Measurements from ENCODE around the gene AUH. TPM values are rescaled to one million over a fixed set of nuclear protein-coding genes. Genes with fewer than 3 reads are reported as not detected.

AUH gene
- total RNA-seq, 2 donors from 2014 or later = 27.4 to 36.1 TPM

DNA sequence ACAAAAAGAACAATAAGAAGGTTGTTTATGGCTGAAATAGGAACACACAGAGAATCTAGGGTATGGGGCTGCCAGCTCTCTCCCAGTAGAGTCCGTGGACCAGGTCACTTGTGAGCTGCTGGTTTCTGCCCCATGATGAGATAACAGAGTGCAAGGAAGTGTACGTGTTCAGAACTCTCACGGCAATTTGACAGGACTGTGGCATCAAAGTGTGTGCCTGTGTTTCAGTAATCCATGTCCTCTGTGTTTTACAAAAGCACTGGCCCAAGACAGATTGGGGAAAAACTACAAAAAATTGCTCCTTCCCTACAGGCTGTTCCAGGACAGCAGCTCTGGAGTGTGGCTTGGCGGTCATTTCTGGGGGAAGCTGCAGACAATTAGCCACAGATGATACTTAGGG, 184.6 kb downstream of the AUH start:
- H3K4me3 ChIP-seq = no peak overlapping the region
- TF ChIP-seq, protein P1, sequence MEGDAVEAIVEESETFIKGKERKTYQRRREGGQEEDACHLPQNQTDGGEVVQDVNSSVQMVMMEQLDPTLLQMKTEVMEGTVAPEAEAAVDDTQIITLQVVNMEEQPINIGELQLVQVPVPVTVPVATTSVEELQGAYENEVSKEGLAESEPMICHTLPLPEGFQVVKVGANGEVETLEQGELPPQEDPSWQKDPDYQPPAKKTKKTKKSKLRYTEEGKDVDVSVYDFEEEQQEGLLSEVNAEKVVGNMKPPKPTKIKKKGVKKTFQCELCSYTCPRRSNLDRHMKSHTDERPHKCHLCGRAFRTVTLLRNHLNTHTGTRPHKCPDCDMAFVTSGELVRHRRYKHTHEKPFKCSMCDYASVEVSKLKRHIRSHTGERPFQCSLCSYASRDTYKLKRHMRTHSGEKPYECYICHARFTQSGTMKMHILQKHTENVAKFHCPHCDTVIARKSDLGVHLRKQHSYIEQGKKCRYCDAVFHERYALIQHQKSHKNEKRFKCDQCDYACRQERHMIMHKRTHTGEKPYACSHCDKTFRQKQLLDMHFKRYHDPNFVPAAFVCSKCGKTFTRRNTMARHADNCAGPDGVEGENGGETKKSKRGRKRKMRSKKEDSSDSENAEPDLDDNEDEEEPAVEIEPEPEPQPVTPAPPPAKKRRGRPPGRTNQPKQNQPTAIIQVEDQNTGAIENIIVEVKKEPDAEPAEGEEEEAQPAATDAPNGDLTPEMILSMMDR (IDR thresholded peaks at IDR 0.05) = no peak
- no peak overlapping the region for H3K27ac ChIP-seq
- no peaks in the 10 kb centered on the region for H3K27me3 ChIP-seq (replicated peaks; ENCODE audit: insufficient read depth)
- no peaks in the 10 kb centered on the region for H3K36me3 ChIP-seq
- no peaks in the 10 kb centered on the region for H3K9me3 ChIP-seq
- DNase-seq (ENCODE audit: low spot score) (no peak), ATAC-seq (ENCODE audit: insufficient number of reproducible peaks, low FRiP score, low read depth) (no peak)
- no peaks in the 10 kb centered on the region for H3K4me1 ChIP-seq (ENCODE audit: control insufficient read depth in 1 of 2, low read depth in 2 of 2)

DNA sequence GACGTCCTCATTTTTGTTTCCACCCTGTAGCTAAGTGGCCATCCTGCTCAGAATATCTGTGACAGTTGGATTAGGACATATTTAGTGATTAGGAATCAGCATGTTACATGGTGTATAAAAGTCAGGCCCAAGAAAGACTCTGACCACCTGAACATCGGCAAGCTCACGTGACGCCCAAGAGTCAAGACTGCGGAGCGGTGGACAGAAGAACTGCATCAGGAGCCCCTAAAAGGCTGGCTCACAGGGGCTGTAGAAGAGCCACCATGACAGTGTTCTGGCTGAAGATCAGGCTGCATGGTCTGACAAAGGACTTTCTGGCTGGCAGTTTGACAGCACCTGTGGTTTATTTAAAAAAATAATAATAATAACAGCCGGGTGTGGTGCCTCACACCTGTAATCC, 185.3 kb downstream of the AUH start:
- no peak overlapping the region for H3K27ac ChIP-seq
- no peaks in the 10 kb centered on the region for H3K36me3 ChIP-seq
- TF ChIP-seq, protein P1 (IDR thresholded peaks at IDR 0.05) = no peak
- H3K4me3 ChIP-seq = no peak overlapping the region
- H3K4me1 ChIP-seq (ENCODE audit: control insufficient read depth in 1 of 2, low read depth in 2 of 2) = no peaks in the 10 kb centered on the region
- H3K9me3 ChIP-seq = peaks cover under 1% of the 10 kb centered on the region
- no peaks in the 10 kb centered on the region for H3K27me3 ChIP-seq (replicated peaks; ENCODE audit: insufficient read depth)
- ATAC-seq (ENCODE audit: insufficient number of reproducible peaks, low FRiP score, low read depth) = no peak
- DNase-seq (ENCODE audit: low spot score) = no peak

DNA sequence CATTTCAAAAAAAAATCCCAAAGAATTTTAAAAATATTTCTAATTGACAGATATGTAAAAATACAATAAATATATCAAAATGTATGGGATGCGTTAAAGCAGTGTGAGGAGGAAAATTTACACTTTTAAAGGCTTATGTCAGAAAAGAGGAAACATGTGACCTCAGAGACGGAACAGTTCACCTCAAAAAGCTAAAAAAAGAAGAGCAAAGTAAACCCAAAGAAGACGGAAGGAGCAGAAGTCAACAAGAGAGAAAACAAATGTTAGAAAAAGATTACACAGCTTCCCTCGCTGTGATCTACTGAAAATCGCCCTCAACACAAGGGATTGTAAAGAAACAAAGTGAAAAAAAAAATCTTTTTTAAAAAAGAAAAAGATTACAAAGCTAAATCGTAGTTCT, 186.9 kb downstream of the AUH start:
- H3K4me3 ChIP-seq = no peak overlapping the region
- no peaks in the 10 kb centered on the region for H3K27me3 ChIP-seq (replicated peaks; ENCODE audit: insufficient read depth)
- no peak for ATAC-seq (ENCODE audit: insufficient number of reproducible peaks, low FRiP score, low read depth)
- no peaks in the 10 kb centered on the region for H3K36me3 ChIP-seq
- TF ChIP-seq, protein P1 (IDR thresholded peaks at IDR 0.05) = no peak
- no peak overlapping the region for H3K27ac ChIP-seq
- no peaks in the 10 kb centered on the region for H3K4me1 ChIP-seq (ENCODE audit: control insufficient read depth in 1 of 2, low read depth in 2 of 2)
- DNase-seq (ENCODE audit: low spot score) = no peak
- peaks cover 3% of the 10 kb centered on the region for H3K9me3 ChIP-seq

DNA sequence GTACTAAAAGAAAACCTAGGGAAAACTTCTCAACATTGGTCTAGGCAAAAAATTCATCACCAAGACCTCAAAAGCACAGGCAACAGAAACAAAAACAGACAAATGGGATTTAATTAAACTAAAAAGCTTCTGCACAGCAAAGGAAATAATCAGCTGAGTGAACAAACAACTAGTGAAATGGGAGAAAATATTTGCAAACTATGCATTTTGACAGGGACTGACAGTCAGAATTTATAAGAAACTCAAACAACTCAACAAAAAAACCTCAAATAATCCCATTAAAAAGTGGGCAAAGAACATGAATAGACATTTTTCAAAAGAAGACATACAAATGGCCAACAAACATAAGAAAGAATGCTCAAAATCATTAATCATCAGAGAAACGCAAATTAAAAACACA, 189.4 kb downstream of the AUH start:
- Histone ChIP-seq H3K9me3 (peaks cover 3% of the 10 kb centered on the region), H3K27me3 (replicated peaks; ENCODE audit: insufficient read depth) (no peaks in the 10 kb centered on the region), H3K27ac (no peak overlapping the region), H3K36me3 (no peaks in the 10 kb centered on the region), H3K4me1 (ENCODE audit: control insufficient read depth in 1 of 2, low read depth in 2 of 2) (no peaks in the 10 kb centered on the region), H3K4me3 (no peak overlapping the region)
- DNase-seq (ENCODE audit: low spot score) = no peak
- ATAC-seq (ENCODE audit: insufficient number of reproducible peaks, low FRiP score, low read depth) = no peak
- TF ChIP-seq, protein P1 (IDR thresholded peaks at IDR 0.05) = no peak

- TF ChIP-seq, protein P1 (IDR thresholded peaks at IDR 0.05) = no peak
Observed at GRCh38 chr9:91170951-91171350, 190.8 kb downstream of the AUH start.

More at GRCh38 chr9:91170951-91171350, 190.8 kb downstream of the AUH start:
- no peaks in the 10 kb centered on the region for H3K4me1 ChIP-seq (ENCODE audit: control insufficient read depth in 1 of 2, low read depth in 2 of 2)
- no peak for ATAC-seq (ENCODE audit: insufficient number of reproducible peaks, low FRiP score, low read depth)
- H3K9me3 ChIP-seq = peaks cover 3% of the 10 kb centered on the region
- H3K27ac ChIP-seq = no peak overlapping the region
- DNase-seq (ENCODE audit: low spot score) = no peak
- H3K27me3 ChIP-seq (replicated peaks; ENCODE audit: insufficient read depth) = no peaks in the 10 kb centered on the region
- no peaks in the 10 kb centered on the region for H3K36me3 ChIP-seq
- no peak overlapping the region for H3K4me3 ChIP-seq

Measured in thoracic aorta (tissue), 2 donors.